ENCODE results near the gene KDM6B.
A peak's percentile ranks its signal among the peaks of the same experiment; 100 is the strongest.

The KDM6B gene

GRCh38 chr17:7841396-7841914 lies 7.4 kb downstream of the KDM6B start:
- DNase-seq, result peak; percentile 95 to 99 (median 97)

DNA sequence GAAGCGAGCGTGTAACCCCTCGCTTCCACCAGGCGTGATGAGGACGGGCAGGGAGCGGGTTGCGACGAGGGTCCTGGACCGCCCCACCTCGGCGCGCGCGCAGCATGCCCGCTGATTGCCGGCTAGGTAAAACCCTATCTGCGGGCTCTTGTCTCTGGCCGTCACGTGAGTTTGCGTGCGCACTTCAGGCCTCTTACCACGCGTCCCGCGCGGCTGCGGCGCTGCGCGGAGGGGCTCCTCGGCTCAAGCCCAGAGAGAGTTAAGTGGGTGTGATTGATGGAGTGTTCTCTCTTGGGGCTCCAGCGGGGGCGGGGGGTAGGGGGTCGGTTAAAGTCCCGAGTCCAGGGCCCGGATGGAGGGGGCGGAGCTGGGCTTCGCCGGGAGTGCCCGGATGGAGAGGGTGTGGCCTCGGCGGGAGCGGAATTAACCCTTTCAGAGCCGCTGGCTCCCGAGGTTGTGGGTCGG lies 7.9 kb downstream of the KDM6B start:
- peak; percentile 94 to 96 (median 94) for DNase-seq

DNA sequence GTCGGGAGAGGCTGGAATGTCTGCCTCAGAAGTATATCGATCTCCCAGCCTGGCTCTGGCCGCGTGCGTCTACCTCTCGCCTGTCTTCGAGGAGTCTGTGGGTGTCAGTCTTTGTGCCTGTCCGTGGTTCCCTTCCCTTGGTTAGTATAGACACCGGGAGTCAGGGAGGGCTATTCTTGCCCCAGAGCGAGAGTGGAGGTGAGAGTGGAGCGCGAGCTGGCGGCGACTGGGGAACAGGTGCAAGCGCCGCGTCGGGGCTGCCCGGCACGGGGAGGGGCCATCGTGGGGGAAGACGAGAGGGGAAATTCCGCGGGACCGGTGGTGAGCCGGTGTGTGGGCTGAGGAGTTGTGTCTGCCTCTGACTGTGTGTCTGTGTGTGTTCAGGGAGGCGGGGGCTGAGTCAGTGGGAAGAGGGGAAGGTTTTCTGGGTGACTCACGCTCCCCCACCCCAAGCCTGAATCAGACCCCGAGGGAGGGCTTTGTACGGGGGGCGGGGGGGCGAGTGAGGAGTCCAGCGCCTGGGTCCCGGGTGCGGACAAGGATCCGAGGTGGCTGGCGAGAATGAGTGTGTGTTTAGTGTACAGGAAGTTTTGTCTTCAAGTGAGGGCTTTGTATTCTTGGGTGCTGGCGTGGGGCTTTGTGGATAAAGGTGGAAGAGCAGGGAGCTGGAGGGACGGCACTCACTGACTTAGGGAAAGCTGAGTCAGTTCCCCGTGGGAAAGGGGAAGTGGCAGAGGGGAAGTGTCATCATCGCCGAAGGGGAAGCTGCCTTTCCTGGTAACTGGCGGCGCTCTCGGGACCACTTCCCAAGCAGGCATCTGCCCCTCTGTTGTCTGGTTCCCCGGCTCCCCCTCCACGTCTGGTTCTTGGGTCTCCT lies 8.6 kb downstream of the KDM6B start:
- DNase-seq, result peak; percentile 98 to 99 (median 99)

DNA sequence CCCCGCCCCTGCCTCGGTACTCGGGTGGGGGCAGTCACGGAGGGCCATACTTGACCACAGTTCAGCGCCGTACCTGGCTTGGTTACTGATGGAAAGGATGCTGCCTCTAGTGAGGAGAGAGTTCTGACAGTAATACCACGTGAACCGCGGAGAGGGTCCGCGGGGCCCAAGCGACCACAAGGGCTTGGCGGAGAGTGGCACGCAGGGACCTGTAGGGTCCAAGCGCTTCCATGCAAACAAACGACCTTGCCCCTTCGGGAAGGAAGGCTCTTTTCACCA lies 9.2 kb downstream of the KDM6B start:
- no peak for DNase-seq

DNA sequence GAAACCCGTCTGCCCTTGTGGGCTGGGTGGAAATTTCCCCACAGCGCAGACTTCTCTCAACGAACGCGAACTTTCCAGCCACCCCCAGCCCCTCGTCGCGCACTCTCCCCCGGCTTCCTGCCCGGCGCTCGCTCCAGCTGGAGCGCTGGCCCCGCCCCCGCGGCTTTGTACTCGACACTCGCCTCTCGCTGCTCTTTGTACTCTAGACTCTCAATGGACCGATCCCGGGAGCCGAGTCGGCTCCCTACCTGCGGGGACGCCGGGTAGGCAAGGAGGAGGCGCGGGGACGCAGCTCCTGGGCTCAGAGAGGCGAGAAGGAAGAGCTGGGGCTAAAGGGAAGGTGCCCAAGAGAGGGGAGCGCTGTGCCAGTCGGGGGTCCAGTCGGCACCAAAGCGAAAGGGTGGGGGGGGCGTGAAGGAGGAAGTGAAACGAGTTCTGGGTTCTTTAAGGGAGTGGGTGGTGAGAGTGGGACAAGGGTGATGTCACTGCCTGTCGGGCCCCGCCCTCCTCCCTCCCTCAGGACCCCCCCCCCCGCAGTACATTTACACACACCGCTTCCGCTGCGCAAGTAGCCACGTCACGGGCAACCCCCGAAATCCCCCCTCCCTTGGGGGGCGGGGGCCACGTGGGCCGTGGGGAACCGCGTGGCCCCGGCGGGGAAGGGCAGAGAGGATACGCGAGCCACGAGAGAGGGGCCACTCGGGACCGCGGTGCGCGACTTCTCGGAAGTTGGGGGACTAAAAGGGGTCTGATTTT lies 9.7 kb downstream of the KDM6B start:
- DNase-seq, result peak; percentile 97 to 99 (median 98)

DNA sequence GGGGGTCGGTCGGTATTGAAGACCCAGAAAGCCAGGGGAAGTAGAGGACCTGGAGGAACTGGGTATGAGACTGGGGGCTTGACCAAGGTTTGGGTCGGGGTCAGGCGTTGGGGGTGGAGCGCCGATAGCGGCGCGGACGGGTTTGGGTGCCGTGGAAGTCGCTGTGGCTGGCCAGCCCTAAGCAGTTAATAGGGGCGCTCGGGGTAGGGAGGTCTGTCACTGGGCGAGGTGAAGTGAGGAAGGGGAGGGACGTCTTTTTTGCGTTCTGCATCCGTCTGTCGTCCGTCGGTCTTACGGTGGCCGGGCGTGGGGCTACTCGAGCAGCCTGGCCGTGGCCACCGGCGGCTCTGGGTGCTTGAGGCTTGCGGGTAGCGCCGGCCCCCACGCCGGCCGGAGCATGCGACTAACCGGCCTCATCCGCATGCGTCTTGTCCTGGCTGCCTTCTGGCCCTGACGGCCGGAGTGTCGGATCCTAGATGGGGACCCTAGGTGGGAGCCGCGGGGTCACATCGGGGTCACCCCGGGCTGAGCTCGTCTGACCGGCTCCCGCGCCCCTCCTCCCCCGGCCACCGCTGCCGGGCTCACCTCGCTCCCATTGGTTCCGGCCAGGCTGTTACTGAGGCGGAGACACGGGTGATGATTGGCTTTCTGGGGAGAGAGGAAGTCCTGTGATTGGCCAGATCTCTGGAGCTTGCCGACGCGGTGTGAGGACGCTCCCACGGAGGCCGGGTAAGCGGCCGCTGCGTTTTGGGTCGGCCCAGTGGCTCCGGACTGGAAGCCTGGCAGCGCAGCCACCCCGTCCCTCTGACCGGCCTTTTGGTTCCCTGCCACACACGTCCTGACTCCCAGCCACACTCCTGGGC lies 10.5 kb downstream of the KDM6B start:
- peak; percentile 94 to 95 (median 95) for DNase-seq

- peak in 1 of 3 donors; percentile 1 for DNase-seq
These were observed 11.5 kb downstream of the KDM6B start for GRCh38 chr17:7845359-7846062.

DNA sequence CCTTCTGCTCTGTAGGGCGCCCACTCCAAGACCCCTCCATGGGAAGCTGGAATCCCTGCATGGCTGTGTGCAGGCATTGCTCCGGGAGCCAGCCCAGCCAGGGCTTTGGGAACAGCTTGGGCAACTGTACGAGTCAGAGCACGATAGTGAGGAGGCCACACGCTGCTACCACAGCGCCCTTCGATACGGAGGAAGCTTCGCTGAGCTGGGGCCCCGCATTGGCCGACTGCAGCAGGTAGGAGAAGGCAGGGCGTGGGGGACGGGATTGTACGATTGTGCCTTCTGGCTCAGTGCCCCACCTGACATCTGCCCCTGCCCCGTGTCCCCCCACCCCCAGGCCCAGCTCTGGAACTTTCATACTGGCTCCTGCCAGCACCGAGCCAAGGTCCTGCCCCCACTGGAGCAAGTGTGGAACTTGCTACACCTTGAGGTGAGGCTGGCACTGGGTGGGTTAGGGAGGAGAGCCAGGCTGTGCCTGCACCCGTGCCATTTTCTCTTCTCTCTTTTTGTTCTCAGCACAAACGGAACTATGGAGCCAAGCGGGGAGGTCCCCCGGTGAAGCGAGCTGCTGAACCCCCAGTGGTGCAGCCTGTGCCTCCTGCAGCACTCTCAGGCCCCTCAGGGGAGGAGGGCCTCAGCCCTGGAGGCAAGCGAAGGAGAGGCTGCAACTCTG lies 12.2 kb downstream of the KDM6B start:
- DNase-seq, result peak in 1 of 3 donors; percentile 2

DNA sequence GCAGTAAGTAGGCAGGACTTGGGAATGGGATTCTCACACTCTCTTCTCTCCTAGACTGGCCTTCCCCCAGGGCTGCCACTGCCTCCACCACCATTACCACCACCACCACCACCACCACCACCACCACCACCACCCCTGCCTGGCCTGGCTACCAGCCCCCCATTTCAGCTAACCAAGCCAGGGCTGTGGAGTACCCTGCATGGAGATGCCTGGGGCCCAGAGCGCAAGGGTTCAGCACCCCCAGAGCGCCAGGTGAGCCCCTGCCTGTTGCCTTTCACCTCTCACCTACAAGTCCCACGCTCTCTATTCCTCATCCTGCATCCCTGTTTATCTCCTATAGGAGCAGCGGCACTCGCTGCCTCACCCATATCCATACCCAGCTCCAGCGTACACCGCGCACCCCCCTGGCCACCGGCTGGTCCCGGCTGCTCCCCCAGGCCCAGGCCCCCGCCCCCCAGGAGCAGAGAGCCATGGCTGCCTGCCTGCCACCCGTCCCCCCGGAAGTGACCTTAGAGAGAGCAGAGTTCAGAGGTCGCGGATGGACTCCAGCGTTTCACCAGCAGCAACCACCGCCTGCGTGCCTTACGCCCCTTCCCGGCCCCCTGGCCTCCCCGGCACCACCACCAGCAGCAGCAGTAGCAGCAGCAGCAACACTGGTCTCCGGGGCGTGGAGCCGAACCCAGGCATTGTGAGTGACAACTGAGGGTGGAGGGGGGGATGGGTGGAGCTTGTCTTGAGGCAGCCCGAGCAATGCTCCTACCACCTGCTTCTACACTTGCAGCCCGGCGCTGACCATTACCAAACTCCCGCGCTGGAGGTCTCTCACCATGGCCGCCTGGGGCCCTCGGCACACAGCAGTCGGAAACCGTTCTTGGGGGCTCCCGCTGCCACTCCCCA lies 13.0 kb downstream of the KDM6B start:
- peak in 1 of 3 donors; percentile 3 for DNase-seq

DNA sequence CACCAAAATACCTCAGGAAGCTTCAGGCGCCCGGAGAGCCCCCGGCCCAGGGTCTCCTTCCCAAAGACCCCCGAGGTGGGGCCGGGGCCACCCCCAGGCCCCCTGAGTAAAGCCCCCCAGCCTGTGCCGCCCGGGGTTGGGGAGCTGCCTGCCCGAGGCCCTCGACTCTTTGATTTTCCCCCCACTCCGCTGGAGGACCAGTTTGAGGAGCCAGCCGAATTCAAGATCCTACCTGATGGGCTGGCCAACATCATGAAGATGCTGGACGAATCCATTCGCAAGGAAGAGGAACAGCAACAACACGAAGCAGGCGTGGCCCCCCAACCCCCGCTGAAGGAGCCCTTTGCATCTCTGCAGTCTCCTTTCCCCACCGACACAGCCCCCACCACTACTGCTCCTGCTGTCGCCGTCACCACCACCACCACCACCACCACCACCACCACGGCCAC lies 14.1 kb downstream of the KDM6B start:
- peak in 1 of 3 donors; percentile 1 for DNase-seq

DNA sequence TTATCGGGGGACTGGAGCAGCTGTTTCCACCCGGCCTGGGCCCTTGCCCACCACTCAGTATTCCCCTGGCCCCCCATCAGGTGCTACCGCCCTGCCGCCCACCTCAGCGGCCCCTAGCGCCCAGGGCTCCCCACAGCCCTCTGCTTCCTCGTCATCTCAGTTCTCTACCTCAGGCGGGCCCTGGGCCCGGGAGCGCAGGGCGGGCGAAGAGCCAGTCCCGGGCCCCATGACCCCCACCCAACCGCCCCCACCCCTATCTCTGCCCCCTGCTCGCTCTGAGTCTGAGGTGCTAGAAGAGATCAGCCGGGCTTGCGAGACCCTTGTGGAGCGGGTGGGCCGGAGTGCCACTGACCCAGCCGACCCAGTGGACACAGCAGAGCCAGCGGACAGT lies 14.7 kb downstream of the KDM6B start:
- no peak for DNase-seq

GRCh38 chr17:7849130-7849750 lies 15.2 kb downstream of the KDM6B start:
- peak in 1 of 3 donors; percentile 1 for DNase-seq

- DNase-seq, result peak; percentile 3 to 48 (median 46)
These were observed 15.9 kb downstream of the KDM6B start for GRCh38 chr17:7849751-7850504.

GRCh38 chr17:7850701-7851437 lies 16.9 kb downstream of the KDM6B start:
- peak in 1 of 3 donors; percentile 4 for DNase-seq

GRCh38 chr17:7851438-7852261 lies 17.6 kb downstream of the KDM6B start:
- DNase-seq, result peak; percentile 89 to 93 (median 92)

- DNase-seq, result no peak
These were observed 18.2 kb downstream of the KDM6B start for GRCh38 chr17:7852262-7852670.
